HG02798 (cell line): Measurements from ENCODE around the gene NFIC.
"Not testable (repeated sequence)": the region's sequence is repeated elsewhere in the genome, so short reads cannot be mapped to it uniquely, and the experiment has no call there.

Experiments used
- ATAC-seq: cut with Tn5 transposase; IDR thresholded peaks from one replicate; pipeline ENCODE4 v1.9.1; 2021; ENCODE audit warnings: mild to moderate bottlenecking; ENCODE audit not compliant: unreplicated experiment, poor library complexity

Gene NFIC

GRCh38 chr19:3365836-3366752 lies at the start of gene NFIC:
Gene NFIC (plus strand): TSS chr19:3366583. CDS start chr19:3366637, 54 bp downstream.
- ATAC-seq = no peak

DNA sequence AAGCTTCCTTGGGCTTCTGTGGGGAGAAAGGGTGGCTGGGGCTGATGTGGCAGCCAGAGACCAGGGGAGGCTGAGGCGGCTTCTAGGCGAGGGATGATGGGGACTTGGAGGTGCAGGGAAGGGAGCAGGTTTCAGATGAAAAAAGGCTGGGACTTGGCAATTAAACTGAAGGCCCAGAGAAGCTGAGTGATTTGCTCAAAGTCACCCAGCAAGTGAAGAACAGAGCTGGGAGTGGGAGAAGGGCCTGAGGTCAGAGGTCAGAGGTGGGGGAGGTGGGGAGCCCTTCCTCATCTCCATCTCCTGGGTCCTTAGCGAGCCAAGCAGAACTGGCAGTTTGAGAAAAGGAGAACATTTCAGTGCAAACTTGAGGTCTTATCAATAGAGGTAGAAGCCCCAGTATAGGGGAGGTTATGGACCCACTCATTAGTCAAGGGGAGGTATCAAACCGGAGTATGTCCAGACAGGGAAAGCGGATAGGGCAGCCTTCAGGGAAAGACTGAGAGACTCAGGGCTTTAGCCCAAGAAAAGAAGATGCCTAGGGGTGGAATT lies 49.6 kb upstream of the NFIC start:
- no peak for ATAC-seq

DNA sequence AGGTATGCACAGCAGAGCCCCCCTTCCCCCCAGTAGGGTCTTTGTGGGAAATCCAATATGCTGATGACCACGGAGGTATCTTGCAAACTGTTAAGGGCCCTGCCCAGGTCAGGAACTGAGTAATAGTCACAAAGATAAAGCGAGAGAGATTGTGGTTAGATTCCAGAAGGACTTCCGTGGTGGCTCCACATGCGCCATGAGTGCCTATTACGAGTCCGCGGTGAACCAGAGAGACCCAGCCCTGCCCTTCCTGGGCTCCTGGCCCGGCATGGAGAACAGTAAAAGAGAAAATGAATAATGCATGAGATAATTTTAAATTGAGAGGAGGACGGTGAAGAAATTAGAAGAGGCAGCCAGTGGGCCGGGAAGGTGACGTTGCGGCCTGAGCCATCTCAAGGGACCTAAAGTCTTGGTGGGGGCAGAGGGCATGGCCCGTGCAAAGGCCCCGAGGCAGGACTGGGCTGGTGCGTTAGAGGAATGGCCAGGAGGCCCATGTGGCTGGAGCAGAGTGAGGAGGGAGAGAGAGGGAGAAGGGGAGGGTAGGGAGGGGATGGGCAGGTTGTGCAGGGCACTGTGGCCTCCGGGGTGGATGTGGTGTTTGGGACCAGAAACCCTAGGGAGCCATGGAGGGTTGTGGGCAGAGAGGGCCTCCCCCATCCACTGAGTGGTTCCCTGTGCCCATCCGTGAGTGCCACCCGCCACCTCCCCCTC lies 46.6 kb upstream of the NFIC start:
- no peak for ATAC-seq

- ATAC-seq = no peak
These were observed 46.1 kb upstream of the NFIC start for GRCh38 chr19:3320354-3320670.

DNA sequence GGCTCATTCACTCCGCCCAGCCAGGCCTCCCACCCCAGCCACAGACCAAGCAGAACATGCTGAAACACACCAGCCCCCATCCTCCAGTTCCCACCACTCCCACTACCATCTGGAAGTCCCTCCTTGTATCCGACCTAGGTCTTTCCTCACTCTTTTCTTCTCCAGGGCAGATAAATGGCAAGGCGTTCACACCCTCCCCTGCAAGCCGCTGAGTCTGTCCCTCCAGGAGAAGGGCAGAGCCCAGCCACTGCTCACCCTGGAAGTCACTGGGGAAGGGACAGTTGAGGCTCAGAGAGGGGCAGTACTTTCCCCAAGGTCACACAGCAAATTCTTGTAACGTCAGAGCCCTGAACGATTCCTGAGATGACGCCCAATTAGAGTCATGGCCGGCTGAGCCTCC lies 45.5 kb upstream of the NFIC start:
- no peak for ATAC-seq

- ATAC-seq = no peak
These were observed 44.7 kb upstream of the NFIC start for GRCh38 chr19:3321696-3322095.

GRCh38 chr19:3322199-3322978 lies 44.0 kb upstream of the NFIC start:
- ATAC-seq = no peak

DNA sequence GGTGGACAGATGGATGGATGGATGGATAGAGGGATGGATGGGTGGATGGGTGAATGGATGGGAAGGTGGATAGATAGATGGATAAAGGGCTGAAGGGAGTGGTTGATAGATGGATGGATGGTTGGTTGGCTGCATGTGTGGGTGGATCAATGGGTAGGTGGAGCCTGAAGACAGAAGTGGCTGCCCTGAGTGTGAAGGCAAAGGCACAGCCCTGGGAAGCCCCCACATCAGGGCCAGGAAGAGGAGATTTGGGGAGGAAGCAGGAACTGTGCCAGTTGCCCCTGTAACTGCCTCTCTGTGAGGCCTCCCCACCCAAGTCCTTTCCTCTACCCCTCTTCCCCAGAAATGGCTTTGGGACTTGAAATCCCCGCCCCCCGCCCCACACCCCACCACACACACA lies 43.4 kb upstream of the NFIC start:
- ATAC-seq = no peak

DNA sequence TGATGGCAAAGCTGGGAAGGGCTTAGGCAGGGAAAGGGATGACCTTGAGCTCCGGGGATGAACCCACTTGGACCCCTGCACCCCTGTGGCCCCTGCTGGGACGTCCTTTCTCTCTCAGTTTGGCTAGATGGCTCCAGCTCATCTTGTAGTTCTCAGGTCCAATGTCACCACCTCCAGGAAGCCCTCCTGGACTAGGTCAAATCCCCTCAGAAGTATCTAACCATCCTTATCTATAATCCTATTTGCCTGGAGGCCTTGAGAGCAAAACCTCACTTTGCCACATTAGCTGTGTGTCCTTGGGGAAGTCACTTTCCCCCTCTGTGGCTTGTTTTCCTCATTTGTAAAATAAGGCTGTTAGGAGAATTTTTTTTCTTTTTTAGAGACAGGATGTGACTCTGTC lies 42.7 kb upstream of the NFIC start:
- ATAC-seq = no peak

DNA sequence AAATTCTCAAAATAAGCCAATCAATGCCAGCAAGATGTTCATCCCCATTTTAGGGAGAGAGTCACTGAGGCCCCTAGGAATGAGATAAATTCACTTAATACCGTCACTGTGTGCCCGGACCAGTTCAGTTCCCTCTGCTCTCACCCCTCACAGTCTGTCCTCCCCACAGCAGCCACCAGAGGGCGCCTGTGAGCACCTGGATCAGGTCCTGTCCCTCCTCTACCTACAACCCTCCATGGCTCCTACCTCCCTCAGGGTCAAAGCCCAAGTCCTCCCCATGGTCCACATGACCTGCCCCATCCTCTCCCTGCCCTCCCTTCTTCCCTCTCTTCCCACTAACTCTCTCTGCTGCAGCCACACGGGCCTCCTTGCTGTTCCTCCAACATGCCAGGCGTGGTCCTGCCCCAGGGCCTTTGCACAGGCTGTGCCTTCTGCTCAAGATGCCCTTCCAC lies 42.0 kb upstream of the NFIC start:
- ATAC-seq = no peak

DNA sequence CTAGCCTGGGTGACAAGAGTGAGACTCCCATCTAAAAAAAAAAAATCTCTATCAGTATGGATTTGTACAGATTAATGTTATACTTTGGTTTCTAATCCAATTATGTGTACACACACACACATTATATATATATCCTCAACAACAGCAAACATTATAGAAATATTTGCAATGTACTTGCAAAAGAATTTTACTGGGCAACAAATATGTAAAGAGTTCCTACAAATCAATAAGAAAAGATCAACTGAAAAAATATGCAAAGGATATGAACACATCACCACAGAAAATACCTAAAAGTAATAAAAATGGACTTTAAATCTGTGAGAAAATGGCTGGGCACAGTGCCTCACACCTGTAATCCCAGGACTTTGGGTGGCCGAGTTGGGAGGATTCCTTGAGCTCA lies 40.9 kb upstream of the NFIC start:
- no peak for ATAC-seq

- no peak for ATAC-seq
These were observed 37.6 kb upstream of the NFIC start for GRCh38 chr19:3328743-3329142.

DNA sequence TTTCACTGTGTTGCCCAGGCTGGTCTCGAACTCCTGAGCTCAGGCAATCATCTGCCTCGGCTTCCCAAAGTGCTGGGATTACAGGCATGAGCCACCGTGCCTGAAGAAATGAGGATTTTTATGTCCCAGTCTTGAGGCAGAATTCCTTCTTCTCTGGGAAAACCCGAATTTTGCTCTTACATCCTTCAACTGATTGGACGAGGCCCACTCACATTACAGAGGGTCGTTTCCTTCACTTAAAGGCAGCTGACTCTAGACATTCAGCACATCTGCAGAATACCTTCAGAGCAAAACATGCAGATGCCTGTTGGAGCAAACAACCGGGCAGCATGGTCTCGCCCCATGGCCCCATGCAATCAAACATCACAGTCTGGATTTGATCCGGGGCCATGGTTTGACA lies 36.3 kb upstream of the NFIC start:
- no peak for ATAC-seq

DNA sequence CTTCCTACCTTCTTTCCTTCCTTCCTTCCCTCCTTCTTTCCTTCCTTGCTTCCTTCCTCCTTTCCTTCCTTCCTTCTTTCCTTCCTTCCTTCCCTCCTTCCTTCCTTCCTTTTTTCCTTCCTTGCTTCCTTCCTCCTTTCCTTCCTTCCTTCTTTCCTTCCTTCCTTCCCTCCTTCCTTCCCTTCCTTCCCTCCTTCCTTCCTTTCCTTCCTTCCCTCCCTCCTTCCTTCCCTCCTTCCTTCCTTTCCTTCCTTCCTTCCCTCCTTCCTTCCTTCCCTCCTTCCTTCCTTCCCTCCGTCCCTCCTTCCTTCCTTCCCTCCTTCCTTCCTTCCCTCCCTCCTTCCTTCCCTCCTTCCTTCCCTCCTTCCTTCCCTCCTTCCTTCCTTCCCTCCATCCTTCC lies 34.2 kb upstream of the NFIC start:
- not testable (repeated sequence) for ATAC-seq

DNA sequence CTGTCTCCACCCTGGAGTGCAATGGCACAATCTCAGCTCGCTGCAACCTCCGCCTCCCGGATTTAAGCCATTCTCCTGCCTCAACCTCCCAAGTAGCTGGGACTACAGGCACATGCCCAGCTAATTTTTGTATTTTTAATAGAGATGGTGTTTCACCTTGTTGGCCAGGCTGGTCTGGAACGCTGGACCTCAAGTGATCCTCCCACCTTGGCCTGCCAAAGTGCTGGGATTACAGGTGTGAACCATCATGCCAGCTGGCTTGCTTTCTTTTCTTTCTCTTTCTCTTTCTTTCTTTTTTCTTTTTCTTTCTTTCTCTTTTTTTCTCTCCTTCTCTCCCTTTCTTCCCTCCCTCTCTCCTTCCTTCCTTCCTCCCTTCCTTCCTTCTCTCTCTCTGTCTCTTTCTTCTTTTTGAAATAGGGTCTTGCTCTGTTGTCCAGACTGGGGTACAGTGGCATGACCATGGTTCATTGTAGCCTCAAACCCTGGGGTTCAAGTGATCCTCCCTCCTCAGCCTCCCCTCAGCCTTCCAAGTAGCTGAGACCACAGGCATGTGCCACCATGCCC lies 33.3 kb upstream of the NFIC start:
- ATAC-seq = no peak

- no peak for ATAC-seq
These were observed 32.7 kb upstream of the NFIC start for GRCh38 chr19:3333662-3334061.

DNA sequence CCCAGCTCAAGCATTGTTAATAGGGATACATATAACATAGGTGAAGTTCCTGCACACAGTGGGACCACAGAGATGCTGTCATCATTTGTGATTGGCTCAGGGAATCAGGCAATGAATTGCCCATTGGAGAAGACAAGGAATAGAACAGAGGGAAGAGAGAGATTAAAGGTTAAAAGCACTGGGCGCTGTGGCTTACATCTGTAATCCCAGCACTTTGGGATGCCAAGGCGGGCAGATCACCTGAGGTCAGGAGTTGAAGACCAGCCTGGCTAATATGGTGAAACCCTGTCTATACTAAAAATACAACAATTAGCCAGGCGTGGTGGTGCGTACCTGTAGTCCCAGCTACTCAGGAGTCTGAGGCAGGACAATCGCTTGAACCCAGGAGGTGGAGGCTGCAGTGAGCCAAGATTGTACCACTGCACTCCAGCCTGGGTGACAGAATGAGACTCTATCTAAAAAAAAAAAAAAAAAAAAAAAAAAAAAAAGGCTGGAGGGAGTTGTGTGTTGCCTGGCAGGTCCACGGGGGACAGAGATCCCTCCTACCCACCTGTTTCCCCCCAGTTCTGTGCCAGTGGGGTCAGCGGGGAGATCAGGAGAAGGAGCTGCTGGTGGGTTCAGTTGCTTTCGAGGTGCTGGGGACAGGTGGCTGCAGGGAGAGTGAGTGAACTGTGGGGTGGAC lies 31.5 kb upstream of the NFIC start:
- ATAC-seq = not testable (repeated sequence)

- ATAC-seq = no peak
These were observed 30.7 kb upstream of the NFIC start for GRCh38 chr19:3335431-3336350.

DNA sequence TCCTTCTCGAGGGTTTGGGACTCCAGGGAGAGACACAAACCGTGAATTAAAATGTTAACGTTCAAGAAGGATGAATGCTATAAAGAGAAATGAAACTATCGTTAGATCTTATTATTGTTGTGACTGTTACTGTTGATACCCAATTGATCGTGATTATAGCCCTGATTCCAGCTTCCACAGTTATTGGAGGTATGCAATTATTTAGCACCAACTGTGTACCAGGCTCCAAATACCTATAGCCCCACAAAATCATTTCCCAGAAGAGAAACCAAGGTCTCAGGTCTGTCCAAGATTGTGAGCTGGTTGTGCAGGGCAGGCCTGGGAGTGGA lies 30.1 kb upstream of the NFIC start:
- ATAC-seq = no peak
